Neuronal stem cell (in vitro differentiated cells): Measurements from ENCODE around the gene HLA-DMA.

Experiments
- DNase-seq: peaks from one replicate; pipeline ENCODE4 v3.0.0-alpha.2; 2013; ENCODE audit warnings: low spot score
- H2AFZ ChIP-seq: one replicate; pipeline ENCODE4 v1.6.1; 2013; ENCODE audit warnings: mild to moderate bottlenecking, low read length, inconsistent platforms
- H2AK5ac ChIP-seq: 2 replicates; pipeline ENCODE4 v1.6.1; 2013; ENCODE audit warnings: low read depth, mild to moderate bottlenecking, inconsistent platforms, low read length, moderate library complexity, mixed read lengths
- H2BK120ac ChIP-seq: 2 replicates; pipeline ENCODE4 v1.6.1; 2013; ENCODE audit warnings: low read depth, mild to moderate bottlenecking, inconsistent platforms, low read length, moderate library complexity, mixed read lengths
- H2BK12ac ChIP-seq: one replicate; pipeline ENCODE4 v1.6.1; 2013; ENCODE audit warnings: low read length, inconsistent platforms
- H2BK15ac ChIP-seq: 2 replicates; pipeline ENCODE4 v1.6.1; 2013; ENCODE audit warnings: mild to moderate bottlenecking, low read length, inconsistent platforms, mixed read lengths
- H2BK5ac ChIP-seq: one replicate; pipeline ENCODE4 v1.6.1; 2013; ENCODE audit warnings: inconsistent platforms, mild to moderate bottlenecking, low read length, moderate library complexity
- H3K14ac ChIP-seq: one replicate; pipeline ENCODE4 v1.6.1; 2013; ENCODE audit warnings: low read length, inconsistent platforms
- H3K18ac ChIP-seq: 2 replicates; pipeline ENCODE4 v1.6.1; 2013; ENCODE audit warnings: low read length, inconsistent platforms
- H3K23ac ChIP-seq: 2 replicates; pipeline ENCODE4 v1.6.1; 2013; ENCODE audit warnings: low read depth, mild to moderate bottlenecking, mixed read lengths, low read length, inconsistent platforms; ENCODE audit not compliant: poor library complexity
- H3K27ac ChIP-seq: replicated peaks from 3 replicates; pipeline ENCODE4 v1.5.1; 2013; ENCODE audit warnings: low read length, inconsistent platforms
- H3K27me3 ChIP-seq, 3 experiments: 2 replicates each; pipeline ENCODE4 v1.6.1; 2013; ENCODE audit warnings: low read length in 3 of 3, mild to moderate bottlenecking in 2 of 3, inconsistent platforms in 1 of 3, low read depth in 1 of 3, mixed read lengths in 1 of 3, moderate library complexity in 1 of 3; ENCODE audit not compliant: control insufficient read depth in 3 of 3, insufficient read depth in 3 of 3
- H3K36me3 ChIP-seq, 2 donors: replicated peaks in 1 of 2; 2 replicates each; pipeline ENCODE4 v1.6.1; 2013; ENCODE audit warnings: low read length in 2 of 2; ENCODE audit not compliant: control insufficient read depth in 2 of 2, insufficient read depth in 2 of 2
- H3K4ac ChIP-seq: 2 replicates; pipeline ENCODE4 v1.6.1; 2013; ENCODE audit warnings: inconsistent platforms, mild to moderate bottlenecking, low read length, moderate library complexity
- H3K4me1 ChIP-seq, 2 donors: 1 replicate in 1 of 2; 2 replicates in 1 of 2; pipeline ENCODE4 v1.6.1; 2013; ENCODE audit warnings: low read length in 2 of 2, low read depth in 1 of 2; ENCODE audit not compliant: control insufficient read depth in 2 of 2, insufficient read depth in 1 of 2
- H3K4me2 ChIP-seq: one replicate; pipeline ENCODE4 v1.6.1; 2013; ENCODE audit warnings: mild to moderate bottlenecking, low read length, inconsistent platforms; ENCODE audit not compliant: insufficient read depth, poor library complexity, severe bottlenecking
- H3K4me3 ChIP-seq, 2 donors: 2 replicates each; pipeline ENCODE4 v1.5.1; 2013; ENCODE audit warnings: low read length in 2 of 2, mild to moderate bottlenecking in 2 of 2, inconsistent platforms in 1 of 2, moderate library complexity in 1 of 2
- H3K79me1 ChIP-seq: one replicate; pipeline ENCODE4 v1.6.1; 2013; ENCODE audit warnings: low read depth, mild to moderate bottlenecking, inconsistent platforms, low read length, moderate library complexity
- H3K9ac ChIP-seq: one replicate; pipeline ENCODE4 v1.6.1; 2013; ENCODE audit warnings: mild to moderate bottlenecking, low read depth, low read length, inconsistent platforms; ENCODE audit not compliant: poor library complexity
- H3K9me3 ChIP-seq, 2 donors: replicated peaks in 1 of 2; 2 replicates each; pipeline versions ENCODE3 to v1.6.1; 2013; ENCODE audit warnings: low read length in 2 of 2, mild to moderate bottlenecking in 2 of 2, inconsistent platforms in 1 of 2, low read depth in 1 of 2, mixed read lengths in 1 of 2, moderate library complexity in 1 of 2; ENCODE audit not compliant: control insufficient read depth in 2 of 2, insufficient read depth in 1 of 2
- H4K8ac ChIP-seq: one replicate; pipeline ENCODE4 v1.6.1; 2013; ENCODE audit warnings: low read depth, mild to moderate bottlenecking, inconsistent platforms, low read length, moderate library complexity
- H4K91ac ChIP-seq: one replicate; pipeline ENCODE4 v1.6.1; 2013; ENCODE audit warnings: low read length, low read depth, mild to moderate bottlenecking, inconsistent platforms; ENCODE audit not compliant: poor library complexity
- WGBS, 2 donors: extraction: QIAGEN DNeasy Blood & Tissue Kit; methylation state at CpG; one replicate each; pipeline ENCODE4 v1.1.7; 2013; ENCODE audit warnings: missing lambda C conversion rate in 2 of 2, mixed read lengths in 1 of 2; ENCODE audit not compliant: insufficient read length in 2 of 2, insufficient replicate concordance in 1 of 2; ENCODE audit errors: extremely low coverage in 2 of 2; 5-methylcytosine and 5-hydroxymethylcytosine counted together

HLA-DMA gene

GRCh38 chr6:32971242-32971580, 18.3 kb upstream of the HLA-DMA start:
- H3K9me3 ChIP-seq: no peaks in the 10 kb centered on the region
- H3K79me1 ChIP-seq: peaks cover 3% of the 10 kb centered on the region
- no peak for DNase-seq
- H3K27ac ChIP-seq: peak overlapping the region; percentile 100
- no peak overlapping the region for H2BK15ac ChIP-seq
- WGBS, 2 donors: no CpG with 5 or more reads among the region's 15 CpGs
- no peaks in the 10 kb centered on the region for H3K27me3 ChIP-seq
- H3K4me2 ChIP-seq: peak overlapping the region; percentile 79
- peak overlapping the region; percentile 98 for H3K23ac ChIP-seq
- no peak overlapping the region for H4K91ac ChIP-seq
- peak overlapping the region; percentile 75 for H3K9ac ChIP-seq
- H2BK5ac ChIP-seq: peak overlapping the region; percentile 99
- H3K4me3 ChIP-seq: peak overlapping the region; percentile 90 to 94
- peaks cover 7% of the 10 kb centered on the region in 2 donors for H3K4me1 ChIP-seq
- H2BK12ac ChIP-seq: no peak overlapping the region
- H4K8ac ChIP-seq: no peak overlapping the region
- H3K4ac ChIP-seq: no peak overlapping the region
- no peak overlapping the region for H3K14ac ChIP-seq
- no peak overlapping the region for H2AFZ ChIP-seq
- H2AK5ac ChIP-seq: peak overlapping the region; percentile 90
- H3K18ac ChIP-seq: peak overlapping the region; percentile 91
- no peak overlapping the region for H2BK120ac ChIP-seq
- peaks cover 26 to 46% of the 10 kb centered on the region in 2 donors for H3K36me3 ChIP-seq

- peak; percentile 70 for DNase-seq
- Histone ChIP-seq H3K27ac (peak overlapping the region; percentile 100), H2BK12ac (no peak overlapping the region), H3K36me3 (peaks cover 21 to 40% of the 10 kb centered on the region in 2 donors), H2BK15ac (peak overlapping the region; percentile 8), H3K14ac (no peak overlapping the region), H3K4me1 (peaks cover 7% of the 10 kb centered on the region in 2 donors), H2BK120ac (peak overlapping the region; percentile 76), H3K9ac (peak overlapping the region; percentile 96), H4K8ac (no peak overlapping the region), H2AK5ac (peak overlapping the region; percentile 98), H3K9me3 (no peaks in the 10 kb centered on the region), H2BK5ac (peak overlapping the region; percentile 99), H3K4ac (peak overlapping the region; percentile 93), H3K79me1 (peaks cover 3% of the 10 kb centered on the region), H3K4me3 (peak overlapping the region; percentile 90 to 94), H3K18ac (peak overlapping the region; percentile 100), H3K4me2 (peak overlapping the region; percentile 79), H3K27me3 (no peaks in the 10 kb centered on the region), H3K23ac (peak overlapping the region; percentile 31), H2AFZ (peak overlapping the region; percentile 14), H4K91ac (peak overlapping the region; percentile 93)
- no CpG with 5 or more reads among the region's 43 CpGs for WGBS, 2 donors
Observed at GRCh38 chr6:32970413-32971241, 17.7 kb upstream of the HLA-DMA start.

GRCh38 chr6:32969685-32970412, 17.0 kb upstream of the HLA-DMA start:
- Histone ChIP-seq H3K4me2 (peak overlapping the region; percentile 79), H2BK12ac (no peak overlapping the region), H2BK120ac (peak overlapping the region; percentile 76), H2AK5ac (peak overlapping the region; percentile 98), H3K4ac (peak overlapping the region; percentile 95), H2BK5ac (peak overlapping the region; percentile 99), H2AFZ (no peak overlapping the region), H4K91ac (peak overlapping the region; percentile 96), H3K23ac (peak overlapping the region; percentile 98), H2BK15ac (peak overlapping the region; percentile 8), H4K8ac (peak overlapping the region; percentile 20), H3K14ac (peak overlapping the region; percentile 59), H3K4me3 (peak overlapping the region; percentile 90 to 92), H3K27ac (peak overlapping the region; percentile 100), H3K9ac (peak overlapping the region; percentile 96), H3K27me3 (no peaks in the 10 kb centered on the region), H3K9me3 (no peaks in the 10 kb centered on the region), H3K36me3 (peaks cover 17 to 32% of the 10 kb centered on the region in 2 donors), H3K4me1 (peaks cover 4 to 7% of the 10 kb centered on the region in 2 donors), H3K18ac (peak overlapping the region; percentile 100), H3K79me1 (peaks cover 3% of the 10 kb centered on the region)
- no CpG with 5 or more reads among the region's 19 CpGs for WGBS, 2 donors
- peak; percentile 86 for DNase-seq
